RWPE2 (cell line): ENCODE data around the gene DHRS3.

Source experiments
- ATAC-seq: fragments of 200-7000 bp; cut with Tn5 transposase; 3 replicates; pipeline ENCODE4 v1.9.1; 2021; ENCODE audit warnings: low read depth
- DNase-seq: peaks from one replicate; pipeline ENCODE4 v3.0.0-alpha.2; 2020; ENCODE audit warnings: low spot score
- H3K27ac ChIP-seq: fragments of 450-650 bp; 2 replicates; pipeline ENCODE4 v1.5.1; 2017; ENCODE audit warnings: mild to moderate bottlenecking; ENCODE audit not compliant: poor library complexity, severe bottlenecking
- H3K27me3 ChIP-seq: fragments of 250-450 bp; sonication (Bioruptor Pico); 2 replicates; pipeline ENCODE4 v1.5.1; 2021; ENCODE audit warnings: mild to moderate bottlenecking, moderate library complexity; ENCODE audit not compliant: insufficient read depth, poor library complexity, severe bottlenecking
- H3K36me3 ChIP-seq: fragments of 250-450 bp; sonication (Bioruptor Pico); 2 replicates; pipeline ENCODE4 v1.5.1; 2020; ENCODE audit warnings: low read depth, mild to moderate bottlenecking, moderate library complexity
- H3K4me1 ChIP-seq: fragments of 250-450 bp; sonication (Bioruptor Pico); 2 replicates; pipeline ENCODE4 v1.5.1; 2021; ENCODE audit warnings: mild to moderate bottlenecking, moderate library complexity; ENCODE audit not compliant: insufficient read depth, poor library complexity, severe bottlenecking
- H3K4me3 ChIP-seq: fragments of 250-450 bp; sonication (Bioruptor Pico); 2 replicates; pipeline ENCODE4 v1.5.1; 2021; ENCODE audit warnings: mild to moderate bottlenecking, moderate library complexity; ENCODE audit not compliant: severe bottlenecking
- H3K9me3 ChIP-seq: fragments of 250-450 bp; sonication (Bioruptor Pico); 2 replicates; pipeline ENCODE4 v1.5.1; 2021; ENCODE audit warnings: mild to moderate bottlenecking, moderate library complexity; ENCODE audit not compliant: severe bottlenecking
- CTCF ChIP-seq: fragments of 450-650 bp; IDR thresholded peaks from one replicate; pipeline ENCODE4 v1.5.1; 2017; ENCODE audit warnings: mild to moderate bottlenecking, moderate library complexity; ENCODE audit not compliant: poor library complexity, severe bottlenecking

Gene DHRS3

DNA sequence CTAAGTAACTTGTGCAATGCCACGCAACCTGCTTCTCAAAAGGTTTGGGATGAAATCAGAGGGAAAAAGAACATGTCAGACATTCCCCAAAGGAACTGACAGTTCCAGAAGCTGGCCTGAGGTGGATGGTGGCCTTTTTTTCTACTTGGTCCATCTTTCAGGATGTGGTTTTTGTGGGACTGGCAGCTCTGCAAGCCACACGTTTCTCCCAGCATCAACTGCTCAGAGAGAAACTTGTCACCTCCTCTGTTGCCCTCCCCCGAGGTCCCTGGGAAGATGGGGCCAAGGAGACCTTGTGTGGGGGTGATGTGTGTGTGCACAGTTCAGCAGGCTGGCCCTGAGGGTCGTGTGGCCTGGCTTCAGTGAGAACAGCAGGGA lies 2.5 kb upstream of the DHRS3 start:
- Histone ChIP-seq H3K4me3 (no peak overlapping the region), H3K4me1 (peaks cover 10% of the 10 kb centered on the region), H3K36me3 (no peaks in the 10 kb centered on the region), H3K27ac (no peak overlapping the region), H3K27me3 (no peaks in the 10 kb centered on the region), H3K9me3 (no peaks in the 10 kb centered on the region)
- DNase-seq (no peak), ATAC-seq (no peak)
- no peak for TF ChIP-seq CTCF

GRCh38 chr1:12619792-12620487 lies 1.9 kb upstream of the DHRS3 start:
- DNase-seq (no peak), ATAC-seq (peak; percentile 38)
- Histone ChIP-seq H3K36me3 (no peaks in the 10 kb centered on the region), H3K27ac (peak overlapping the region; percentile 94), H3K9me3 (no peaks in the 10 kb centered on the region), H3K4me3 (no peak overlapping the region), H3K27me3 (no peaks in the 10 kb centered on the region), H3K4me1 (peaks cover 13% of the 10 kb centered on the region)
- peak; percentile 96 for TF ChIP-seq CTCF

DNA sequence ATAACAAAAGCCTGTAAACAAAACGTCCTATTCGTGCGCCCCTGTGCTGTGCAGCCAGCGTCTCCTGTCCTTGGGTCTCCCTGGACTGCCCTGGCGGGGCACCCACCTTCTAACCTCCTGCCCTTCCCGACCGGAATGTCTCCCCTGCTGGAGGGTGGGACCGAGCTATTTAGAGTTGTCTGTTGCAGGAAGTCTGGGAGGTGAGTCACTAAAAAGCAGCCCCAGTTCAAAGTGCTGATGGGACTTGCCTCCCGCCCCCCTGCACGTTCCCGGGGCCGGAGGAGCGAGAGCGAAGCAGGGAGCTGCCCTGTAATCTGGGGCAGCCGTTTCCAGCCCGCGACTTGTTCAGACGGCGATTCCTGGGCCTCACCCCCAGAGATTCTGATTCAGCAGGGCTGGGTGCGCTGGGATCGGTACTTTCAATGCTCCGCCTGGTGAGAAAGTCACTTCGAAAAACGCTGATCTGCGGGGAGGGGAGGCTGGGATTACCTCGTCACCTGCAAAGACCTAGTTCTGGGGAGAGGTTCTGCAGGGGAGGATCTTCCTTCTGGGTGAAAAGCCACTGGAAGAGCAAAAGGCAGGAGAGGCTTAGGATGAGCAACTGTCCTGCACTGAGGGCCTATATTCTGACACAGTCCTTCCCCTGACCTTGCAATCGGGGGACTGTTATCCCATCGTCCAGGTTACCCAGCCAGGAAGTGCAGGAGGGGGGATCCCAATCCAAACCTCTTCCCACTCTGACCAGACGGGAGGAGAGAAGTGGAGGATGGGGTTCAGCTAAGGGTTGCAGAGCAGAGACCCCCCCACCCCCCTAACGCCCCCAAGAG lies 1.2 kb upstream of the DHRS3 start:
- ATAC-seq: peak; percentile 57
- no peaks in the 10 kb centered on the region for H3K27me3 ChIP-seq
- H3K4me1 ChIP-seq: peaks cover 13% of the 10 kb centered on the region
- DNase-seq: peak; percentile 95
- peak overlapping the region; percentile 53 for H3K4me3 ChIP-seq
- no peaks in the 10 kb centered on the region for H3K36me3 ChIP-seq
- peak overlapping the region; percentile 94 for H3K27ac ChIP-seq
- H3K9me3 ChIP-seq: no peaks in the 10 kb centered on the region
- no peak for TF ChIP-seq CTCF

- peak overlapping the region; percentile 94 for H3K27ac ChIP-seq
- DNase-seq: no peak
- peaks cover 13% of the 10 kb centered on the region for H3K4me1 ChIP-seq
These were observed 603 bp upstream of the DHRS3 start for GRCh38 chr1:12618661-12618964.

More at GRCh38 chr1:12618661-12618964, 603 bp upstream of the DHRS3 start:
- no peak; the same call in 2 of the 3 replicates for ATAC-seq
- TF ChIP-seq CTCF: no peak
- Histone ChIP-seq H3K9me3 (no peaks in the 10 kb centered on the region), H3K36me3 (no peaks in the 10 kb centered on the region), H3K27me3 (no peaks in the 10 kb centered on the region), H3K4me3 (peak overlapping the region; percentile 53)
